K562 (cell line): ENCODE measurements around the gene PRDM10. TPM values are rescaled to one million over a fixed set of nuclear protein-coding genes. Genes with fewer than 3 reads are reported as not detected.

Experiments
- ARHGAP35 ChIP-seq: fragments of 450-650 bp; IDR thresholded peaks from 2 replicates; pipeline ENCODE4 v1.6.1; 2018; ENCODE audit not compliant: partially characterized antibody
- CEBPG ChIP-seq, 3 experiments: fragments of 200-800 bp in 1 of 3; sonication (Bioruptor generic) in 1 of 3; sonication (generic) in 1 of 3; formaldehyde crosslinking in 1 of 3; IDR thresholded peaks in 2 of 3; conservative IDR thresholded peaks in 1 of 3; 2 replicates each; pipeline versions ENCODE4 v1.6.1 to v1.8.0; 2016 to 2022; ENCODE audit warnings: missing compliant biosample characterization in 2 of 3, missing genetic modification characterization in 2 of 3, mild to moderate bottlenecking in 1 of 3, missing genetic modification reagents in 1 of 3
- CSDE1 ChIP-seq, 2 experiments: fragments of 450-650 bp; IDR thresholded peaks; 2 replicates each; pipeline ENCODE4 v1.6.1; 2016; ENCODE audit warnings: mild to moderate bottlenecking in 1 of 2
- DIDO1 ChIP-seq: fragments of 450-650 bp; IDR thresholded peaks from 2 replicates; pipeline ENCODE4 v1.6.1; 2016; ENCODE audit warnings: low read depth, missing biosample characterization, missing genetic modification characterization
- NFIC ChIP-seq: fragments of 450-650 bp; IDR thresholded peaks from 2 replicates; pipeline ENCODE4 v1.6.1; 2017; ENCODE audit warnings: mild to moderate bottlenecking, inconsistent platforms
- NFYB ChIP-seq: IDR thresholded peaks from 2 replicates; pipeline ENCODE4 v1.6.1; 2011; ENCODE audit warnings: mild to moderate bottlenecking, moderate library complexity; ENCODE audit not compliant: insufficient read length; ENCODE audit errors: extremely low read depth
- POLR2B ChIP-seq: fragments of 450-650 bp; IDR thresholded peaks from 2 replicates; pipeline ENCODE4 v1.6.1; 2018; ENCODE audit warnings: low read depth; ENCODE audit not compliant: partially characterized antibody
- TEAD1 ChIP-seq, 2 experiments: fragments of 450-650 bp in 1 of 2; sonication (generic) in 1 of 2; formaldehyde crosslinking; IDR thresholded peaks; 2 replicates each; pipeline versions ENCODE4 v1.4.0 to v1.8.0; 2020 to 2022; ENCODE audit warnings: mild to moderate bottlenecking in 2 of 2, missing genetic modification reagents in 1 of 2
- ZNF316 ChIP-seq: fragments of 450-650 bp; IDR thresholded peaks from 2 replicates; pipeline ENCODE4 v1.6.1; 2016
- polyA plus RNA-seq, 8 experiments: library from polyadenylated mRNA; depleted of rRNA in 4 of 8; stranded (reverse) in 5 of 8; unstranded in 3 of 8; fragments of >200 nt; fragmentation: Nextera tagmentation in 2 of 8; fragmentation: Illumina TruSeq in 1 of 8; extraction: Ambion mirVana in 2 of 8; extraction: Trizol in 1 of 8; gene quantifications; 2 replicates each; pipeline versions ENCODE4 v1.2.1 to v1.2.3, GENCODE V29; 2011 to 2014; ENCODE audit warnings: inconsistent platforms in 1 of 8, missing spikeins in 1 of 8
- total RNA-seq, 7 experiments: library from RNA; depleted of rRNA in 6 of 7; stranded (reverse); fragments of >200 nt in 6 of 7; fragmentation: Illumina TruSeq in 2 of 7; extraction: Trizol in 2 of 7; gene quantifications; 2 replicates each; pipeline versions ENCODE4 v1.2.1 to v1.2.3, GENCODE V29; 2011 to 2021; ENCODE audit warnings: low replicate concordance in 1 of 7
- TF ChIP-seq, protein P1 (sequence below): fragments of 200-600 bp; sonication (generic); IDR thresholded peaks from one replicate; pipeline ENCODE4 v1.6.1; 2012; ENCODE audit warnings: mild to moderate bottlenecking, low read depth, low read length, inconsistent platforms
- TF ChIP-seq, protein P2 (sequence below): sonication (generic); formaldehyde crosslinking; IDR thresholded peaks from 2 replicates; pipeline ENCODE4 v1.8.1; 2023; ENCODE audit warnings: missing genetic modification reagents, mild to moderate bottlenecking, borderline replicate concordance

Gene PRDM10
- total and polyA plus RNA-seq, 9 of the 15 experiments (the other 6 are each of a cell fraction or from before 2014, with no cell fraction given) = 0.89 to 9.3 (median 4.5) TPM

DNA sequence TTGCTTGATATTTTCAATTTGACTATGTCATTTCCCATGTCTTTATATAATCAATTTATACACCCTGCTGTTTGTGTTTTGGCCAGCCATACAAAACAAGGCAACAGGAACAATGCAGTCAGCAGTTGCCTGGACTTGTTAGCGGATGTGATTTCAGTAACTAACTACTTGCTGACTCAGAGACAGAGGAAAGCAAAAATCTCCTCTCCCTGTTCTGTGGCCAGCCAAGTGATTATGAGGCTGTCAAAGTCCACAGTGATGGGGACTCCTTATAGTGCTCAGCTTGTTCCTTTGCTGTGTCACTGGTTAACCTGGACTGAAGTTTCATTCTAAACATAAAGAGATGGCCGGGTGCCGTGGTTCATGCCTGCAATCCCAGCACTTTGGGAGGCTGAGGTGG lies 34.4 kb upstream of the PRDM10 start (continued):
- TF ChIP-seq, protein P1, sequence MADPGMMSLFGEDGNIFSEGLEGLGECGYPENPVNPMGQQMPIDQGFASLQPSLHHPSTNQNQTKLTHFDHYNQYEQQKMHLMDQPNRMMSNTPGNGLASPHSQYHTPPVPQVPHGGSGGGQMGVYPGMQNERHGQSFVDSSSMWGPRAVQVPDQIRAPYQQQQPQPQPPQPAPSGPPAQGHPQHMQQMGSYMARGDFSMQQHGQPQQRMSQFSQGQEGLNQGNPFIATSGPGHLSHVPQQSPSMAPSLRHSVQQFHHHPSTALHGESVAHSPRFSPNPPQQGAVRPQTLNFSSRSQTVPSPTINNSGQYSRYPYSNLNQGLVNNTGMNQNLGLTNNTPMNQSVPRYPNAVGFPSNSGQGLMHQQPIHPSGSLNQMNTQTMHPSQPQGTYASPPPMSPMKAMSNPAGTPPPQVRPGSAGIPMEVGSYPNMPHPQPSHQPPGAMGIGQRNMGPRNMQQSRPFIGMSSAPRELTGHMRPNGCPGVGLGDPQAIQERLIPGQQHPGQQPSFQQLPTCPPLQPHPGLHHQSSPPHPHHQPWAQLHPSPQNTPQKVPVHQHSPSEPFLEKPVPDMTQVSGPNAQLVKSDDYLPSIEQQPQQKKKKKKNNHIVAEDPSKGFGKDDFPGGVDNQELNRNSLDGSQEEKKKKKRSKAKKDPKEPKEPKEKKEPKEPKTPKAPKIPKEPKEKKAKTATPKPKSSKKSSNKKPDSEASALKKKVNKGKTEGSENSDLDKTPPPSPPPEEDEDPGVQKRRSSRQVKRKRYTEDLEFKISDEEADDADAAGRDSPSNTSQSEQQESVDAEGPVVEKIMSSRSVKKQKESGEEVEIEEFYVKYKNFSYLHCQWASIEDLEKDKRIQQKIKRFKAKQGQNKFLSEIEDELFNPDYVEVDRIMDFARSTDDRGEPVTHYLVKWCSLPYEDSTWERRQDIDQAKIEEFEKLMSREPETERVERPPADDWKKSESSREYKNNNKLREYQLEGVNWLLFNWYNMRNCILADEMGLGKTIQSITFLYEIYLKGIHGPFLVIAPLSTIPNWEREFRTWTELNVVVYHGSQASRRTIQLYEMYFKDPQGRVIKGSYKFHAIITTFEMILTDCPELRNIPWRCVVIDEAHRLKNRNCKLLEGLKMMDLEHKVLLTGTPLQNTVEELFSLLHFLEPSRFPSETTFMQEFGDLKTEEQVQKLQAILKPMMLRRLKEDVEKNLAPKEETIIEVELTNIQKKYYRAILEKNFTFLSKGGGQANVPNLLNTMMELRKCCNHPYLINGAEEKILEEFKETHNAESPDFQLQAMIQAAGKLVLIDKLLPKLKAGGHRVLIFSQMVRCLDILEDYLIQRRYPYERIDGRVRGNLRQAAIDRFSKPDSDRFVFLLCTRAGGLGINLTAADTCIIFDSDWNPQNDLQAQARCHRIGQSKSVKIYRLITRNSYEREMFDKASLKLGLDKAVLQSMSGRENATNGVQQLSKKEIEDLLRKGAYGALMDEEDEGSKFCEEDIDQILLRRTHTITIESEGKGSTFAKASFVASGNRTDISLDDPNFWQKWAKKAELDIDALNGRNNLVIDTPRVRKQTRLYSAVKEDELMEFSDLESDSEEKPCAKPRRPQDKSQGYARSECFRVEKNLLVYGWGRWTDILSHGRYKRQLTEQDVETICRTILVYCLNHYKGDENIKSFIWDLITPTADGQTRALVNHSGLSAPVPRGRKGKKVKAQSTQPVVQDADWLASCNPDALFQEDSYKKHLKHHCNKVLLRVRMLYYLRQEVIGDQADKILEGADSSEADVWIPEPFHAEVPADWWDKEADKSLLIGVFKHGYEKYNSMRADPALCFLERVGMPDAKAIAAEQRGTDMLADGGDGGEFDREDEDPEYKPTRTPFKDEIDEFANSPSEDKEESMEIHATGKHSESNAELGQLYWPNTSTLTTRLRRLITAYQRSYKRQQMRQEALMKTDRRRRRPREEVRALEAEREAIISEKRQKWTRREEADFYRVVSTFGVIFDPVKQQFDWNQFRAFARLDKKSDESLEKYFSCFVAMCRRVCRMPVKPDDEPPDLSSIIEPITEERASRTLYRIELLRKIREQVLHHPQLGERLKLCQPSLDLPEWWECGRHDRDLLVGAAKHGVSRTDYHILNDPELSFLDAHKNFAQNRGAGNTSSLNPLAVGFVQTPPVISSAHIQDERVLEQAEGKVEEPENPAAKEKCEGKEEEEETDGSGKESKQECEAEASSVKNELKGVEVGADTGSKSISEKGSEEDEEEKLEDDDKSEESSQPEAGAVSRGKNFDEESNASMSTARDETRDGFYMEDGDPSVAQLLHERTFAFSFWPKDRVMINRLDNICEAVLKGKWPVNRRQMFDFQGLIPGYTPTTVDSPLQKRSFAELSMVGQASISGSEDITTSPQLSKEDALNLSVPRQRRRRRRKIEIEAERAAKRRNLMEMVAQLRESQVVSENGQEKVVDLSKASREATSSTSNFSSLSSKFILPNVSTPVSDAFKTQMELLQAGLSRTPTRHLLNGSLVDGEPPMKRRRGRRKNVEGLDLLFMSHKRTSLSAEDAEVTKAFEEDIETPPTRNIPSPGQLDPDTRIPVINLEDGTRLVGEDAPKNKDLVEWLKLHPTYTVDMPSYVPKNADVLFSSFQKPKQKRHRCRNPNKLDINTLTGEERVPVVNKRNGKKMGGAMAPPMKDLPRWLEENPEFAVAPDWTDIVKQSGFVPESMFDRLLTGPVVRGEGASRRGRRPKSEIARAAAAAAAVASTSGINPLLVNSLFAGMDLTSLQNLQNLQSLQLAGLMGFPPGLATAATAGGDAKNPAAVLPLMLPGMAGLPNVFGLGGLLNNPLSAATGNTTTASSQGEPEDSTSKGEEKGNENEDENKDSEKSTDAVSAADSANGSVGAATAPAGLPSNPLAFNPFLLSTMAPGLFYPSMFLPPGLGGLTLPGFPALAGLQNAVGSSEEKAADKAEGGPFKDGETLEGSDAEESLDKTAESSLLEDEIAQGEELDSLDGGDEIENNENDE = no peak
- 0 out of 2 replicates have a peak, but pooled peaks have one; percentile 2 for TF ChIP-seq ZNF316
- TF ChIP-seq DIDO1 (tag) = no peak
- TF ChIP-seq POLR2B = no peak
- TF ChIP-seq NFIC = no peak
- no peak for TF ChIP-seq TEAD1 (CRISPR knock-in tag; IDR thresholded peaks at IDR 0.05)
- no peak for TF ChIP-seq CEBPG (CRISPR knock-in tag; IDR thresholded peaks at IDR 0.05)
- TF ChIP-seq CEBPG (tag; conservative IDR thresholded peaks at IDR 0.05 in 1 of 2, IDR thresholded peaks at IDR 0.05 in 1 of 2) = no peak
- TF ChIP-seq, protein P2, sequence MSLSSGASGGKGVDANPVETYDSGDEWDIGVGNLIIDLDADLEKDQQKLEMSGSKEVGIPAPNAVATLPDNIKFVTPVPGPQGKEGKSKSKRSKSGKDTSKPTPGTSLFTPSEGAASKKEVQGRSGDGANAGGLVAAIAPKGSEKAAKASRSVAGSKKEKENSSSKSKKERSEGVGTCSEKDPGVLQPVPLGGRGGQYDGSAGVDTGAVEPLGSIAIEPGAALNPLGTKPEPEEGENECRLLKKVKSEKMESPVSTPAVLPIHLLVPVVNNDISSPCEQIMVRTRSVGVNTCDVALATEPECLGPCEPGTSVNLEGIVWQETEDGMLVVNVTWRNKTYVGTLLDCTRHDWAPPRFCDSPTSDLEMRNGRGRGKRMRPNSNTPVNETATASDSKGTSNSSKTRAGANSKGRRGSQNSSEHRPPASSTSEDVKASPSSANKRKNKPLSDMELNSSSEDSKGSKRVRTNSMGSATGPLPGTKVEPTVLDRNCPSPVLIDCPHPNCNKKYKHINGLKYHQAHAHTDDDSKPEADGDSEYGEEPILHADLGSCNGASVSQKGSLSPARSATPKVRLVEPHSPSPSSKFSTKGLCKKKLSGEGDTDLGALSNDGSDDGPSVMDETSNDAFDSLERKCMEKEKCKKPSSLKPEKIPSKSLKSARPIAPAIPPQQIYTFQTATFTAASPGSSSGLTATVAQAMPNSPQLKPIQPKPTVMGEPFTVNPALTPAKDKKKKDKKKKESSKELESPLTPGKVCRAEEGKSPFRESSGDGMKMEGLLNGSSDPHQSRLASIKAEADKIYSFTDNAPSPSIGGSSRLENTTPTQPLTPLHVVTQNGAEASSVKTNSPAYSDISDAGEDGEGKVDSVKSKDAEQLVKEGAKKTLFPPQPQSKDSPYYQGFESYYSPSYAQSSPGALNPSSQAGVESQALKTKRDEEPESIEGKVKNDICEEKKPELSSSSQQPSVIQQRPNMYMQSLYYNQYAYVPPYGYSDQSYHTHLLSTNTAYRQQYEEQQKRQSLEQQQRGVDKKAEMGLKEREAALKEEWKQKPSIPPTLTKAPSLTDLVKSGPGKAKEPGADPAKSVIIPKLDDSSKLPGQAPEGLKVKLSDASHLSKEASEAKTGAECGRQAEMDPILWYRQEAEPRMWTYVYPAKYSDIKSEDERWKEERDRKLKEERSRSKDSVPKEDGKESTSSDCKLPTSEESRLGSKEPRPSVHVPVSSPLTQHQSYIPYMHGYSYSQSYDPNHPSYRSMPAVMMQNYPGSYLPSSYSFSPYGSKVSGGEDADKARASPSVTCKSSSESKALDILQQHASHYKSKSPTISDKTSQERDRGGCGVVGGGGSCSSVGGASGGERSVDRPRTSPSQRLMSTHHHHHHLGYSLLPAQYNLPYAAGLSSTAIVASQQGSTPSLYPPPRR (CRISPR knock-in tag) = no peak
- no peak for TF ChIP-seq ARHGAP35
- no peak for TF ChIP-seq CSDE1 (IDR thresholded peaks at IDR 0.05)
- TF ChIP-seq NFYB = no peak
